Lung (tissue), 12 donors: ENCODE data around the gene SMURF1. TPM values are rescaled to one million over a fixed set of nuclear protein-coding genes. Genes with fewer than 3 reads are reported as not detected.

Source experiments
- ATAC-seq: fragments of 200-7000 bp; cut with Tn5 transposase; one replicate; pipeline ENCODE4 v1.9.1; 2020; ENCODE audit warnings: moderate number of reproducible peaks; ENCODE audit not compliant: insufficient read depth, low FRiP score
- DNase-seq, 3 donors: peaks; one replicate each; pipeline ENCODE4 v3.0.0-alpha.2; 2013 to 2017
- H3K27ac ChIP-seq, 2 donors: one replicate each; pipeline ENCODE4 v1.5.1; 2013; ENCODE audit warnings: mild to moderate bottlenecking in 2 of 2, moderate library complexity in 2 of 2, control low read depth in 1 of 2, inconsistent platforms in 1 of 2, low read depth in 1 of 2, low read length in 1 of 2
- H3K27me3 ChIP-seq, 3 donors: one replicate each; pipeline ENCODE4 v1.5.1; 2013; ENCODE audit warnings: low read length in 2 of 3; ENCODE audit not compliant: control insufficient read depth in 3 of 3, insufficient read depth in 3 of 3
- H3K36me3 ChIP-seq, 4 donors: one replicate each; pipeline ENCODE4 v1.5.1; 2013; ENCODE audit warnings: low read length in 4 of 4, mild to moderate bottlenecking in 1 of 4, moderate library complexity in 1 of 4; ENCODE audit not compliant: control insufficient read depth in 4 of 4, insufficient read depth in 4 of 4
- H3K4me1 ChIP-seq, 5 donors: one replicate each; pipeline ENCODE4 v1.5.1; 2013; ENCODE audit warnings: low read length in 5 of 5, mild to moderate bottlenecking in 2 of 5, moderate library complexity in 1 of 5; ENCODE audit not compliant: control insufficient read depth in 5 of 5, insufficient read depth in 5 of 5
- H3K4me3 ChIP-seq: one replicate; pipeline ENCODE4 v1.5.1; 2013; ENCODE audit warnings: mild to moderate bottlenecking, control low read depth, moderate library complexity
- H3K9ac ChIP-seq, 2 donors: one replicate each; pipeline ENCODE4 v1.5.1; 2013; ENCODE audit warnings: low read length in 2 of 2, control low read depth in 1 of 2; ENCODE audit not compliant: insufficient read depth in 1 of 2
- H3K9me3 ChIP-seq, 4 donors: one replicate each; pipeline ENCODE4 v1.5.1; 2013; ENCODE audit warnings: low read length in 3 of 4, mild to moderate bottlenecking in 1 of 4, moderate library complexity in 1 of 4; ENCODE audit not compliant: control insufficient read depth in 4 of 4, insufficient read depth in 3 of 4
- WGBS, 2 donors: extraction: QIAGEN DNeasy Blood & Tissue Kit; methylation state at CpG; one replicate each; pipeline ENCODE4 v1.1.7; 2013; 5-methylcytosine and 5-hydroxymethylcytosine counted together
- polyA plus RNA-seq, 2 donors: library from polyadenylated mRNA; stranded (reverse); fragments of 200-250 nt; gene quantifications; one replicate each; pipeline ENCODE4 v1.2.1, GENCODE V29; 2013
- total RNA-seq, 2 donors: library from RNA; depleted of rRNA in 1 of 2; stranded (reverse); fragments of >200 nt in 1 of 2; gene quantifications; one replicate each; pipeline ENCODE4 v1.2.1, GENCODE V29; 2014 to 2021
- TF ChIP-seq, protein P1 (sequence below): IDR thresholded peaks from 2 replicates; pipeline ENCODE4 v1.5.1; 2012; ENCODE audit warnings: mild to moderate bottlenecking; ENCODE audit errors: control extremely low read depth, extremely low read depth
- donor health status: control.
- donor health status: control.
- donor health status: Bipolar disorder and iron deficiency.
- donor health status: healthy.
- donor health status: DM: yes; HTN: yes; CAD: no.

Gene SMURF1
- total and polyA plus RNA-seq, 4 donors = 9.0 to 36.4 (median 21.5) TPM

DNA sequence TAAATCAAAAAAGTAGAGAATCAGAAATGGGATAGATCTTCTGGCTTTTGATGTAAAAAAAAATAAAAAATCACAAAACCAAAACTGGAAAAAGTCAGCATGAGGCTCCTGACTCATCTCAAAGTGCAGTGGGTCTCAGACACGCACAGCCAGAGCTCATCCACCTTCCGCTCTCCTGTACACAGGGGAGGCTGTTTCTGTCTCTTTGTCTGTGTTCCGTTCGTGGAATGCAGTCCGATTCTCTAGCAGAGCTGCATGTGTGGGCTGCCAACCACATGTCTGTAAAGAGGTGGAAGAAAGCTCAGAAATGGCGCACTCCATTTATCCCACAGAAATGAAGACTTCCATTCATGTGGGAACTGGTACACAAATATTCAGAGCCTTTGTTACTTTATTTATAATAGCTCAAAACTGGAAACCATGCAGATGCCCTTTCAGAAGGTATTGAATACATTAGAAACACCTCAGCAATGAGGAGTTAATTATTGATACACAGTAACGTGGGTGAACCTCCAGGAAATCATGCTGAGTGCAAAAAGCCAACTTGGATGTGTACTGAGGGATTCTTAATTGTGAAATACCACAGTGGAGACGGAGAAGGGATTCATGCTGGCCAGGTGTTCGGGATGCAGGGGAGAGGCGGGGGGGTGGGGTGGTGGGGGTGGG lies 142.3 kb downstream of the SMURF1 start:
- Histone ChIP-seq H3K27ac (no peak overlapping the region), H3K9ac (no peak overlapping the region), H3K36me3 (peaks cover 20 to 48% (median 37%) of the 10 kb centered on the region in 4 donors), H3K27me3 (no peaks in the 10 kb centered on the region), H3K4me1 (peaks cover 0 to 7% (median 0%) of the 10 kb centered on the region in 5 donors), H3K9me3 (no peaks in the 10 kb centered on the region), H3K4me3 (no peak overlapping the region)
- WGBS, 2 donors = 91 to 92% methylated on average over 10 of the region's 10 CpGs
- DNase-seq = no peak
- TF ChIP-seq, protein P1, sequence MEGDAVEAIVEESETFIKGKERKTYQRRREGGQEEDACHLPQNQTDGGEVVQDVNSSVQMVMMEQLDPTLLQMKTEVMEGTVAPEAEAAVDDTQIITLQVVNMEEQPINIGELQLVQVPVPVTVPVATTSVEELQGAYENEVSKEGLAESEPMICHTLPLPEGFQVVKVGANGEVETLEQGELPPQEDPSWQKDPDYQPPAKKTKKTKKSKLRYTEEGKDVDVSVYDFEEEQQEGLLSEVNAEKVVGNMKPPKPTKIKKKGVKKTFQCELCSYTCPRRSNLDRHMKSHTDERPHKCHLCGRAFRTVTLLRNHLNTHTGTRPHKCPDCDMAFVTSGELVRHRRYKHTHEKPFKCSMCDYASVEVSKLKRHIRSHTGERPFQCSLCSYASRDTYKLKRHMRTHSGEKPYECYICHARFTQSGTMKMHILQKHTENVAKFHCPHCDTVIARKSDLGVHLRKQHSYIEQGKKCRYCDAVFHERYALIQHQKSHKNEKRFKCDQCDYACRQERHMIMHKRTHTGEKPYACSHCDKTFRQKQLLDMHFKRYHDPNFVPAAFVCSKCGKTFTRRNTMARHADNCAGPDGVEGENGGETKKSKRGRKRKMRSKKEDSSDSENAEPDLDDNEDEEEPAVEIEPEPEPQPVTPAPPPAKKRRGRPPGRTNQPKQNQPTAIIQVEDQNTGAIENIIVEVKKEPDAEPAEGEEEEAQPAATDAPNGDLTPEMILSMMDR = no peak
- ATAC-seq = no peak

GRCh38 chr7:99000904-99001465 lies 142.9 kb downstream of the SMURF1 start:
- DNase-seq (no peak), ATAC-seq (no peak)
- H3K4me1 ChIP-seq = peaks cover 0 to 7% (median 0%) of the 10 kb centered on the region in 5 donors
- TF ChIP-seq, protein P1 = no peak
- H3K27ac ChIP-seq = no peak overlapping the region
- H3K4me3 ChIP-seq = no peak overlapping the region
- WGBS, 2 donors = 92 to 93% methylated on average over 14 of the region's 14 CpGs
- no peaks in the 10 kb centered on the region for H3K9me3 ChIP-seq
- H3K36me3 ChIP-seq = peaks cover 23 to 48% (median 35%) of the 10 kb centered on the region in 4 donors
- H3K9ac ChIP-seq = no peak overlapping the region
- H3K27me3 ChIP-seq = no peaks in the 10 kb centered on the region

GRCh38 chr7:99000196-99000903 lies 143.6 kb downstream of the SMURF1 start:
- WGBS, 2 donors = 95 to 97% methylated on average over 20 of the region's 20 CpGs
- Histone ChIP-seq H3K9ac (no peak overlapping the region), H3K27me3 (no peaks in the 10 kb centered on the region), H3K27ac (no peak overlapping the region), H3K36me3 (peaks cover 27 to 50% (median 39%) of the 10 kb centered on the region in 4 donors), H3K4me3 (no peak overlapping the region), H3K4me1 (peaks cover 0 to 7% (median 0%) of the 10 kb centered on the region in 5 donors), H3K9me3 (no peaks in the 10 kb centered on the region)
- no peak for ATAC-seq
- TF ChIP-seq, protein P1 = no peak
- no peak for DNase-seq
